IPS-18a (cell line): Measurements from ENCODE around the gene CTDSPL.

Source experiments
- H3K27ac ChIP-seq: one replicate; pipeline ENCODE4 v1.5.1; 2013; ENCODE audit warnings: low read length
- H3K27me3 ChIP-seq: one replicate; pipeline ENCODE4 v1.6.1; 2013; ENCODE audit warnings: mild to moderate bottlenecking, low read length; ENCODE audit not compliant: control insufficient read depth, insufficient read depth
- H3K36me3 ChIP-seq: one replicate; pipeline ENCODE4 v1.6.1; 2013; ENCODE audit warnings: low read depth, low read length; ENCODE audit not compliant: control insufficient read depth
- H3K4me1 ChIP-seq: one replicate; pipeline ENCODE4 v1.6.1; 2013; ENCODE audit warnings: low read depth, low read length; ENCODE audit not compliant: control insufficient read depth
- H3K4me3 ChIP-seq: one replicate; pipeline ENCODE4 v1.5.1; 2013; ENCODE audit warnings: low read length
- H3K9ac ChIP-seq: one replicate; pipeline ENCODE4 v1.6.1; 2013; ENCODE audit warnings: mild to moderate bottlenecking, low read length, moderate library complexity
- H3K9me3 ChIP-seq: one replicate; pipeline ENCODE4 v1.6.1; 2013; ENCODE audit warnings: low read depth, low read length; ENCODE audit not compliant: control insufficient read depth

Gene CTDSPL

DNA sequence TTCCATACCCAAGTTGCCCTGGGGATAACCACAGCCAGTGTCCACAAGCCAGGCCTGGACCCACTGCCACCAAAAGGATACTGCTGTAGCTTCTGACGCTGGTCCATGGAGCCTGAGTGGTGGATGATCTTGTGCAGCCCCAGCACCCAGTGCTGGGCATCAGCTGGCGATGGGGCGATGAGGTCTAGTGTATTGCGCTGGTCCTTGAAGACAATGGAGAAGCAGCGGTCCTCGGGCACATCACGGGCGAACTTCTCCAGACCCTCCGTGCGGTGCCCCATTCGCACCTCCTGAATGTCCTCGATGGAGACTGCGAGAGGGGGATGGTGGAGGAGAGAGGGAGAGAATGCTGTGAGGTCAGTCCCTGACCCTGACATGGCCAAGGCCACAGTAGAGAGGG, 154.7 kb downstream of the CTDSPL start:
- Histone ChIP-seq H3K4me1 (no peaks in the 10 kb centered on the region), H3K9ac (no peak overlapping the region), H3K27ac (no peak overlapping the region), H3K36me3 (peaks cover 12% of the 10 kb centered on the region), H3K4me3 (no peak overlapping the region), H3K9me3 (no peaks in the 10 kb centered on the region), H3K27me3 (no peaks in the 10 kb centered on the region)

DNA sequence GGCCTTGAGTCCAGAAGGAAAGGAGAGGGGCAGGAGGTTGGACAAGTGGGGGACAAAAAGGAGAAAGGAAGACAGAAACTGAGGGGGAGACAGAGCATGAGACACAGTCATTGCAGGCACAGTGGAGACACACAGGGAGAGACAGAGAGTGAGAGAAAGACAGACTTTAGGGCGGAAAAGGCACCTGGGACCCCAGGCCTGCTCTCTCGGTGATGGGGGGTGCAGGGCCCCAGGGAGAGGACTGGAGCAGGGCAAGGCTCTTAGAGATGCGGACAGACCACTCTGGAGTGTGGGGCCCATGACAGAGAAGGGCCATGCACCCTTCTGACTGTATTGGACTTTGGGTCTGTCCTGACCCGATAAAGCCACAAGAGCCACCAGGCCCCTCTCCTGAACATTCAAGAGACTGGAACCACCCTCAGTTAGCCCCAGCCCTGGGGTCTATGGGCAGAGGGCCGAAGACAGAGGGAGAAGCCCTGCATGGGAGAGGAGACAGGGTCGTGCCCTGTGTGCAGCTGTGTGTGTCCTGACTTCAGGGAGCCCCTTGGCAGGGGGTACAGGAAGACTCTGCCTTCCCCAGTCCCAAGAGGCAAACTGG, 155.3 kb downstream of the CTDSPL start:
- Histone ChIP-seq H3K9ac (no peak overlapping the region), H3K4me3 (no peak overlapping the region), H3K27ac (no peak overlapping the region), H3K27me3 (no peaks in the 10 kb centered on the region), H3K36me3 (peaks cover 12% of the 10 kb centered on the region), H3K9me3 (no peaks in the 10 kb centered on the region), H3K4me1 (no peaks in the 10 kb centered on the region)

DNA sequence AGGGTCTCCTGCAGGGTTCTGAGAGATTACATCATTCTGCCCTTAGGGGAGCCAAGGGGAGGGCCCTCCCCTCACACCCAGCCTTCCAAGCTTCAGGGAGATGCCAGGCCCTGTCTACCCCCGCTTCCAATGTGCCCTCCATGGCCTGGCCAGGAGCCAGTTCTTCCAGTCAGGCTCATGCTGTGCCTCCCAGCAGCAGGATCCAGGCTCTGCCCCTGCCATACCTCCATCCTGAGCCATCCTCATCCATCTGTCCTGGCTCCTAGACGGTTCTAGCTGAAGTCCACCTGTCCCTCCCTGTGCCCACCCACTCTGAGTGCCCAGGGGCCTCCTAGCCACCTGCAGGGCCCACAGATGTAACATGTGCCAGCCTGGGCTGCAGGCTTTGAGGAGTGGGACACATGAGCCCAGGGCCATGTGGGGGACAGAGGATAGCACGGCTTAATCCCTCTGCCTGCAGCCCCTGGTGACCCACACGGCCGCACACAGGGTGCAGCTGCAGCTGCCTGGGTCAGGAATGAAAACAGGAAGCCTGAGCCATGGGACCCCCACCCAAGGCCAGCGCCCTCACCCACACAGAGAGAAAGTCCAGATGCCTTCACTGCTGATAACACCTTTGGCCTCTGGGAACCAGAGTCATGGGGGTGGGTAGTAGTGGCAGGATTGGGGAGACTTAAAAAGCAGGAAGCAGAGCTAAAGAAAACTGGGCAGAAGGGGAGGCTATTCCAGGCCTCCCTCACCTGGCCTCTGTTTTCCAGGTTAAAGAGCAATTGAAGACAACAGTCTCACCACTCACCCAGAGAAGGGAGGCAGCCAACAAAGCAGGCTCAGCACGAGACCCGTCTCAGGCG, 156.0 kb downstream of the CTDSPL start:
- Histone ChIP-seq H3K36me3 (peaks cover 12% of the 10 kb centered on the region), H3K4me1 (no peaks in the 10 kb centered on the region), H3K9ac (no peak overlapping the region), H3K4me3 (no peak overlapping the region), H3K27ac (no peak overlapping the region), H3K9me3 (no peaks in the 10 kb centered on the region), H3K27me3 (no peaks in the 10 kb centered on the region)

DNA sequence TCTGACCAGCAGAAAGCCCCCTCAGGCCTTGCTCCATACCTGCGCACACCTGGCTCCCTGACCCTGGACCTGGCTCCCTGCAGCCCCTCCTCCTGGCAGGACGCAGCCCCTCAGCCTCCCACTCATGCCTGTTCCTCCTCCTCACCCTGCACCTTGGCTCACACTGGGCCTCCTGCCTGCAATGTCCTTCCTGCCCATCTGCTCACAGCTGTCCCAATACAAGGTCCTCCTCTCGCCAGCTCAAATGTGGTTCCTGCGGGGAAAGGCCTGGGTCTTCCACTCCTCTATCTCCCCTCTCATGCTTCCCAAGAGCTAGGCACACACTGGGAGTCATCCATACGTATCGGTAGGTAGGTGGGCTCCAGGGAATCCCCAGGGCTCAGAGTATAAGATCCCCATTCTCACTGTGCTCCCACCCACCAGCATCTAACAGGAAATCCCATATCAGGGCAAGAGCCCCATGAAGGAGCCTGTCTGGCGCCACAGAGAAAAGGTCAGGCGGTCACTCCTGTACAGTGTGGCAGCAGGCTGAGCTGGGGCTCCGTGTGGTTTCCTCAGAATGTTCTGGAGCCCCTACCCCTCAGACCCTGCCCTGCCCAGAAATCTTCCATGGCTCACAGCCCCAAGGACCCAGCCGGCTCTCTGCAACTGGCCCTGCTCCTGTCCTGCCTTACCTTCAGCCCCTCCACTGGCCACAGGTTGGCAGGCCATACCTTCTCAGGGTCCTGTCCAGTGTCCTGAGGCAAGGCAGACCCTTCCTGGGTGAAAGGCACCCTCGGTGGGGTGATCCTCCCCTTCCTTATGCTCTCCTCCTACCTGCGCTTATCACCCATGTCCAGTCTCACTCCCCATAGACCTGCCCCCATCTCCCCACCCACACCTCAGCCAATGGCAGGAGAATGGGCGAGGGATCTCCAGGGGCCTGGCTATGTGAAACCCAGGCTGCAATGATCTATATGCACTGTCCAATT, 156.9 kb downstream of the CTDSPL start:
- Histone ChIP-seq H3K4me1 (no peaks in the 10 kb centered on the region), H3K4me3 (no peak overlapping the region), H3K36me3 (peaks cover 12% of the 10 kb centered on the region), H3K27ac (no peak overlapping the region), H3K9ac (no peak overlapping the region), H3K9me3 (no peaks in the 10 kb centered on the region), H3K27me3 (peaks cover 6% of the 10 kb centered on the region)

DNA sequence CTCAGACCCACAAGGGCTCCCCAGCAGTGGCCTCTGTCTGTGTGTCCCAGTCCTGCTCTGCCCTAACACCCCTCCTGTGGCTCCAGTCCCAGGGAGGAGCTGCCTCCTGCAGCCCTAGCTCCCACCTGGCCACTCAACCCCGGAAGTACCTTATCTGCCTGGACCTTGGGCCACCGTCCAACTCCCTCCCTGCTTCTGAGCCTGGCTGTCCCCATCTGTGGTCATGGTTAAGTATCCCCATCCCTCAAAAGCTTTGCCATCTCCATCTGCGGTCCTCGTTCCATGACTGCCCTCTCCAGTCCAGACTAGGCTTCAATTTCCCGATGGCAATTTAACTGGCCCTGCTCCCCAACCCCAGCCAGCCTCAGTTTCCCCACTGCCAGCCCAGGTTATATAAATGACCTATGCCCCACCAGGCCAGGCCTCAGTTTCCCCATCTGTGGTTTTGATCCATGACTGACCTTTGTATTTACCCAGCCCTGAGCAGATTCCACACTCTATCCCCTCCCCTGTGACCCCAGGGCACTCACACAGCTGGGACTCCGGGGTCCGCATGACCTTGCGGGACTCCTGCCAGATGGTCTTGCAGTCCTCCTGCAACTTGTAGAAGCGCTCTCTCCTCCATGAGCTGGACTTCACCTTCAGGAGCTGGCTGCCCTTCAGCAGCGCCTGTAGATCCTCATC, 158.1 kb downstream of the CTDSPL start:
- H3K27me3 ChIP-seq, result peaks cover 7% of the 10 kb centered on the region

DNA sequence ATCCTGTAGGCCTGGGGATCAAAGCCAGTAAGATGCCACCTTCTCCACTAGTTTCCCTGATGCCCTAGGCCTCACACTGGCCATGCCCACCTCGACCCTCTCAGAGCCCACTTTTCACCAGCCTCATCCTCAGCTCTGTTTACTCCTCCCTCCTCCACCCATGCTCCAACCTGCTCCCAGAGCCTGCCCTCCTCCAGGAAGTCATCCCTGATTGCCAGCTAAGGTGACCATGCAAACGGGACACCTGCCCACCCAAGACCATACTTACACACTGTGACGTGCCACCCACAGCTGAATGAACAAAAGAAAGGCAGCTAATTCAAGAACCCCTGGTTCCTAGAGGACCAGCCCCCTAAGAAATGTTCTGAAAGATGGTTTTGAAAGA, 158.7 kb downstream of the CTDSPL start:
- H3K27ac ChIP-seq, result no peak overlapping the region
- H3K9me3 ChIP-seq, result no peaks in the 10 kb centered on the region
- peaks cover 7% of the 10 kb centered on the region for H3K27me3 ChIP-seq
- H3K9ac ChIP-seq, result no peak overlapping the region
- peaks cover under 1% of the 10 kb centered on the region for H3K4me1 ChIP-seq
- H3K36me3 ChIP-seq, result peaks cover 6% of the 10 kb centered on the region
- H3K4me3 ChIP-seq, result no peak overlapping the region

More for the DNA sequence above, 158.1 kb downstream of the CTDSPL start:
- no peak overlapping the region for H3K9ac ChIP-seq
- H3K4me3 ChIP-seq, result no peak overlapping the region
- H3K4me1 ChIP-seq, result no peaks in the 10 kb centered on the region
- no peaks in the 10 kb centered on the region for H3K9me3 ChIP-seq
- H3K27ac ChIP-seq, result no peak overlapping the region
- H3K36me3 ChIP-seq, result peaks cover 10% of the 10 kb centered on the region

DNA sequence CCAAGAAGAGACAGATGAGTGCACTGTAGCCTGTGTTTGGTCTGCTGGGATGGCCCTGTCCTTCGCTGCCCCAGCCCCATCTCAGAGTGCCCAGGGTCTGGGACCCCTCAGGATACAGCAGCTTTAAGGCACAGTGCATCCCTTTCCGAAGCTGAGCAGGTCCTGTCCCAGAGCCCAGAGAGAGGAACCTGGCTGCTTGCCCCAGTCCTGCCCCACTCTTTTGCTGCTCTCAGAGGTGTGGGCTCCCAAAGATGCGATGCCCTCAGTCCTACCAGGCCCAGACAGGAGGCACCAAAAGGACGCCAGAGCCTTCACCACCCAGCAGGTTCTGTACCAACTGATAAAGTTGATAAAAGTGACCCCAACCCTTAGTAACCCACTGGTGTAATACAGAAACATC, 159.5 kb downstream of the CTDSPL start:
- H3K36me3 ChIP-seq, result no peaks in the 10 kb centered on the region
- no peaks in the 10 kb centered on the region for H3K9me3 ChIP-seq
- no peak overlapping the region for H3K27ac ChIP-seq
- H3K9ac ChIP-seq, result no peak overlapping the region
- H3K27me3 ChIP-seq, result peaks cover 16% of the 10 kb centered on the region
- peaks cover 6% of the 10 kb centered on the region for H3K4me1 ChIP-seq
- H3K4me3 ChIP-seq, result no peak overlapping the region

DNA sequence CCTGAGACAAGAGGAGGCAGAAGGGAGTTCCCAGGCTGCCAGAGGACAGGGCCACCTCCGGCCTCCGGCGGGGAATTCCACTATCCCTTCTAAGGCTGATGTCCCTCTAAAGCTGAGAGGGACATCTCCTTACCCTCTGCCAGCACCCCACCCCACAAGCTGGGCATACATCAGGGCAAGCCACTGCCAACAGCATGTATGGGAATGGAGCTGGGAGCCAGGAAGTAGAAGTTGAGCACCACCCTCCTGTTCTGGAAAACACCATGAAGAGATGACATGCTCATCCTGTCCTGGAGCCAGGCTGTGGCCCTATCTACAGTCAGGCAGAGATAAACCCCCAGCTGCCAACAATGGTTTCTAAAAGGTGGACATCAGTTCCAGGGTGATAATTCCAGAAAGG, 160.6 kb downstream of the CTDSPL start:
- Histone ChIP-seq H3K27me3 (peaks cover 25% of the 10 kb centered on the region), H3K4me1 (peaks cover 6% of the 10 kb centered on the region), H3K4me3 (no peak overlapping the region), H3K9ac (no peak overlapping the region), H3K36me3 (no peaks in the 10 kb centered on the region), H3K27ac (no peak overlapping the region), H3K9me3 (no peaks in the 10 kb centered on the region)

DNA sequence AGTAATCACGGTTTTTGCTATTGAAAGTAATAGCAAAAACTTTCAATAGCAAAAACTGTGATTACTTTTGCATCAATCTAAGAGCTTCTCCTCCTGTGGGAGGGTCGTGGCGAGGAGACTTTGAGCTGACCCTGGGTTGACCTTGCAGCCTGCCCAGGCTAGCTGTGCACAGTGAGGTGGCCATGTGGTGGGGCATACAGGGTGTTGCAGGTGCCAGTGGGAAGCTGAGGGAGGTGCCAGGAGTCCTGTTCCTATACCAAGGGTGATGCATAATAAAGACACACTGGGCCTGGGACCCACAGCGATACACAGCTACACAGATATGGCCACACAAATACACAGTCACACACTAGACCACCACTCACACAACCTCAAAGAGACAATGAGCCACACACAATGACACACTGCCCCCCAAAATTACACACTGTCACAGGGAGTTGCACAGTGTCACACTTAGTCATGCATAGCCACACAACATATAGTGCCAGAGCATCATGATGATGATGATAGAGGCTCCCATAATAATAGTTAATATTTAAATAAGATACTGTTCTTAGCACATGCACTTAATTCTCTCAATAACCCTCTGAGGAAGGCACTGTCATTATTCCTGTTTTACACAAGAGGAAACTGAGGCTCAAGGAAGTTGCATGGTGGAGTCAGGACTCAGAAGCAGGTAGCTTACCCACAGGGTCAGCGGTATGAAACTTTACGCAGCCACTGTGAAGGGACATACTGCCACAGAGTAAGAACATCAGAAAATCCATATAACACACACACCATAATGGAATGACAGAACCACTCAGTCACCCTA, 161.4 kb downstream of the CTDSPL start:
- Histone ChIP-seq H3K27ac (no peak overlapping the region), H3K9ac (no peak overlapping the region), H3K36me3 (no peaks in the 10 kb centered on the region), H3K4me3 (peak overlapping the region; percentile 79), H3K27me3 (peaks cover 33% of the 10 kb centered on the region), H3K9me3 (no peaks in the 10 kb centered on the region), H3K4me1 (peaks cover 6% of the 10 kb centered on the region)

DNA sequence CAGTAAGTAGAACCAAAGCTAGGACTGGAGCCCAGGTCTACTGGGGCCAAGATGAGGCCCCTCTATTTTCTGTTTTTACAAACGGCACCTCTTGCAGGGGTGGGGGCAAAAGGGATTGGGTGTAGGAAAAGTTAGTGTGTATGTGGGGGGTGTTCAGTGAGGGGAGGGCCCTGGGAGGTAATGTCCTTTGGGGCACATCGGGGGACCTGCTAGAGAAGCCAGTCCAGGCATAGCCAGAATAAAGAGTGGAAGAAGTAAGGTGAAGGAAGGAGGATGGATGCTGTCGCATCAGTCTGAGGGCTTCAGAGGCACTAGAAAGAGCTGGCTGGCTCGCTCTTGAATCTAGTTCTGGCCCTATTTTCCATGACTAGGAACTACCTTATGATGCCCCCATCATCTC, 165.2 kb downstream of the CTDSPL start:
- no peaks in the 10 kb centered on the region for H3K36me3 ChIP-seq
- H3K4me3 ChIP-seq, result no peak overlapping the region
- H3K27ac ChIP-seq, result no peak overlapping the region
- peaks cover 63% of the 10 kb centered on the region for H3K27me3 ChIP-seq
- H3K4me1 ChIP-seq, result peaks cover 6% of the 10 kb centered on the region
- H3K9ac ChIP-seq, result no peak overlapping the region
- no peaks in the 10 kb centered on the region for H3K9me3 ChIP-seq
